ENCODE measurements around the gene RAP1GDS1. TPM values are rescaled to one million over a fixed set of nuclear protein-coding genes. Genes with fewer than 3 reads are reported as not detected.

Gene RAP1GDS1
- total RNA-seq, 1 experiment from 2014 or later: 25.7 TPM

- TF ChIP-seq CTCF (conservative IDR thresholded peaks at IDR 0.05): no peak
- no peak for TF ChIP-seq EZH2 (IDR thresholded peaks at IDR 0.05; ENCODE audit: low read depth)
- intact Hi-C loops (cut with micrococcal nuclease; ENCODE audit: unreplicated experiment): no loop called here
- Histone ChIP-seq H3K9me3 (ENCODE audit: insufficient read depth, low read depth) (no peaks in the 10 kb centered on the region), H2AFZ (no peak overlapping the region), H3K36me3 (ENCODE audit: low read depth) (no peaks in the 10 kb centered on the region), H3K27me3 (ENCODE audit: insufficient read depth, low read depth) (no peaks in the 10 kb centered on the region), H4K20me1 (ENCODE audit: insufficient read depth) (no peaks in the 10 kb centered on the region), H3K9me2 (ENCODE audit: insufficient read depth) (no peaks in the 10 kb centered on the region), H3K4me3 (no peak overlapping the region), H3K4me2 (no peak overlapping the region), H3K79me2 (ENCODE audit: low read depth) (no peaks in the 10 kb centered on the region), H3K27ac (no peak overlapping the region), H3K4me1 (replicated peaks; ENCODE audit: insufficient read depth) (no peaks in the 10 kb centered on the region), H3F3A (ENCODE audit: insufficient read depth, low read depth) (no peaks in the 10 kb centered on the region)
- no TSS peak for BruUV-seq (replicated peaks)
- POLR2A ChIA-PET (ENCODE audit: unreplicated experiment): no interaction called here
- CTCF ChIA-PET: no interaction called here
- DNase-seq: no peak
These were observed 19.1 kb upstream of the RAP1GDS1 start for GRCh38 chr4:98242063-98242462.

- no peaks in the 10 kb centered on the region for H3K27me3 ChIP-seq (ENCODE audit: insufficient read depth, low read depth)
- H3K4me2 ChIP-seq: no peak overlapping the region
- no peaks in the 10 kb centered on the region for H3K36me3 ChIP-seq (ENCODE audit: low read depth)
- ChIA-PET CTCF (no interaction called here), POLR2A (ENCODE audit: unreplicated experiment) (no interaction called here)
- DNase-seq: peak in 1 of 2 experiments; percentile 51
- H3K9me3 ChIP-seq (ENCODE audit: insufficient read depth, low read depth): no peaks in the 10 kb centered on the region
- TF ChIP-seq EZH2 (IDR thresholded peaks at IDR 0.05; ENCODE audit: low read depth) (no peak), CTCF (conservative IDR thresholded peaks at IDR 0.05) (no peak)
- intact Hi-C loops (cut with micrococcal nuclease; ENCODE audit: unreplicated experiment): no loop called here
- H2AFZ ChIP-seq: no peak overlapping the region
- no peaks in the 10 kb centered on the region for H4K20me1 ChIP-seq (ENCODE audit: insufficient read depth)
- BruUV-seq (replicated peaks): no TSS peak
- H3K27ac ChIP-seq: no peak overlapping the region
- H3K4me3 ChIP-seq: no peak overlapping the region
- no peaks in the 10 kb centered on the region for H3K9me2 ChIP-seq (ENCODE audit: insufficient read depth)
- no peaks in the 10 kb centered on the region for H3K4me1 ChIP-seq (replicated peaks; ENCODE audit: insufficient read depth)
- no peaks in the 10 kb centered on the region for H3K79me2 ChIP-seq (ENCODE audit: low read depth)
- H3F3A ChIP-seq (ENCODE audit: insufficient read depth, low read depth): no peaks in the 10 kb centered on the region
These were observed 18.6 kb upstream of the RAP1GDS1 start for GRCh38 chr4:98242538-98242937.

DNA sequence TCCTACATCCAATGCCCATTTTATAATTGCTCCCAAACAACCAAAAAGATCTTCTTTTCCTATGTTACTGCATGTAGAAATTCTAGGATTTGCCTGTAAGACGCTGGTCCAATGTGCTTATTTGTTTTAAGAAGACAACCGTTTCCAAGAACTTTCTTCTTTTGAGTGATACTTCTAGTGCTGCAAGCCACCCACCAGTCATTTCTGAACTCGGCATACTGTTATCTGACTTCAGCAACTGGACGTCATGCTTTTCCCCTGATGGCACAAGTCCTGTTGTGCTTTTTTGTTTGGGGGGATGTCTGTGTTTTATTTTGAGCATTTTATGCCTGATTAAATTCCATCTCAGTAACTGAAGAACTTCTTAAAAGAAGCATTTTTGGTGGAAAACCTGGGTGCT is 16.0 kb upstream of the RAP1GDS1 start:
- Histone ChIP-seq H3K27ac (no peak overlapping the region), H3K36me3 (ENCODE audit: low read depth) (no peaks in the 10 kb centered on the region), H3K27me3 (ENCODE audit: insufficient read depth, low read depth) (no peaks in the 10 kb centered on the region), H3K4me2 (no peak overlapping the region), H3F3A (ENCODE audit: insufficient read depth, low read depth) (no peaks in the 10 kb centered on the region), H3K4me1 (replicated peaks; ENCODE audit: insufficient read depth) (peaks cover 5% of the 10 kb centered on the region; the same call in 1 of the 2 replicates), H4K20me1 (ENCODE audit: insufficient read depth) (no peaks in the 10 kb centered on the region), H3K9me3 (ENCODE audit: insufficient read depth, low read depth) (no peaks in the 10 kb centered on the region), H3K4me3 (no peak overlapping the region), H2AFZ (no peak overlapping the region), H3K9me2 (ENCODE audit: insufficient read depth) (no peaks in the 10 kb centered on the region), H3K79me2 (ENCODE audit: low read depth) (no peaks in the 10 kb centered on the region)
- intact Hi-C loops (cut with micrococcal nuclease; ENCODE audit: unreplicated experiment): no loop called here
- TF ChIP-seq EZH2 (IDR thresholded peaks at IDR 0.05; ENCODE audit: low read depth): no peak
- no peak for TF ChIP-seq CTCF (conservative IDR thresholded peaks at IDR 0.05)
- no TSS peak for BruUV-seq (replicated peaks)
- DNase-seq: no peak
- CTCF ChIA-PET: no interaction called here
- POLR2A ChIA-PET (ENCODE audit: unreplicated experiment): no interaction called here

All from PC-9 (cell line).